A204.1 (cell line): ENCODE results near the gene HIPK1.
"Not testable (repeated sequence)": the region's sequence is repeated elsewhere in the genome, so short reads cannot be mapped to it uniquely, and the experiment has no call there.

Experiments used
- FAIRE-seq: peaks from 2 replicates; lab custom pipeline; 2012; peaks lifted over from hg19 to GRCh38; lab: Jason Lieb, UNC

HIPK1 gene

GRCh38 chr1:113982949-113983348 is 53.8 kb downstream of the HIPK1 start:
- no peak for FAIRE-seq

DNA sequence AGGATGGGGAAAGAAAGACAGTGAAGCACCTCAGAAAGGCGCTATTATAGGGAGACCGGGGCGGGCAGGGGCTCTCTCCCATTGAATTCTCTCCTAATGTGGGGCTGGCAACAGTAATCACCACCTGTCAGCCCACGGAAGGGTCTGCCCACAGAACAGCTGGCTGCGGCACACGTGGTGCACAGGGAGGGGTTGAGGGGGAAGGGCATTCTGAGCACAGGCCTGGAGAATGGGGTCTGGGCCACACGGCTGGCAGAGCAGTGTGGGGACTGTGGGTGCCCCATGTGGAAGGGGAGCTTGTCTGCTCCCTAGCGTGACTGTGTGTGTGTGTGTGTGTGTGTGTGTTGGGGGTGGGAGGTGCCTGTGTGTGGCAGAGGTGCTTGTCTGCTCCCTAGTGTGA is 54.3 kb downstream of the HIPK1 start:
- FAIRE-seq: no peak

- no peak for FAIRE-seq
Observed at GRCh38 chr1:113983826-113984225, 54.7 kb downstream of the HIPK1 start.

DNA sequence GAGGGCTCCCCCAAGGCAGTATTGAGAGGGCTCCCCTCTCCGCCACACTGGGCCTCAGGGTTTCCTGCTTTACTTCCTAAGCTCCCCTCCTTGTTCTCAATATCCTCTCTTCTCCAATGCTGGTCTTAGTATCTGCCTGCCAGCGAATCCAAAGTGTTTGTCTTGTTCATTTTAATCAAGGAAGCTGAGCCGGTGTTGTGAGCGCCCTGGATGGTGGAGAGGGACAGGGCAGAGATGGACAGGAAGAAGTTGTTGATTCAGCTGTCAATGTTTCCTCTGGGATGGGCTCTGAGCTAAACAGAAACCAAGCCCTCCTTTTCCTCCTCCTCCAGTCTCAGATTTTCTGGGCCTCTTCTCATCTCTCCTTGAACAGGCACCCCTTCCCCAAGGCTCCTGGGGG is 55.6 kb downstream of the HIPK1 start:
- no peak for FAIRE-seq

DNA sequence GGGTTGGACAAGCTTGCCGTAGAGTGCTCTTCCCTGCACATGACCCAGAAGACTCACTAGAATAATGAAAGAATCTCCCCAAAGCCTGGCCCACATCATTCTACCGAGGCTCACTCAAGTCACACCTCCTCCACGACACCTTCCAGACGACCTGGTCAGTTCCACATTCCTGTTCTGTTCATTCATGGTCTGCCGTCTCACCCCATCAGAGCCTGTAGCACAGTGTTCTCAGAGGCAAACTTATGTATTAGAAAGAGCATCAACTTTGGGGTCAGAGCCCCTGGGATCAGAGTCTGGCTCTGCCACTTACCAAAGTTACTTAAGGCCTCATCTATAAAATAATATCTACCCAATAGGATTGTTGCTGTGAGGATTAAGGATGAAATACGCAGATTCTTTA is 57.7 kb downstream of the HIPK1 start:
- no peak for FAIRE-seq

- FAIRE-seq: no peak
Observed at GRCh38 chr1:113987259-113987658, 58.1 kb downstream of the HIPK1 start.

GRCh38 chr1:113990530-113990929 is 61.4 kb downstream of the HIPK1 start:
- FAIRE-seq: no peak

- FAIRE-seq: no peak
Observed at GRCh38 chr1:113990961-113991360, 61.8 kb downstream of the HIPK1 start.

- FAIRE-seq: no peak
Observed at GRCh38 chr1:113991467-113991997, 62.4 kb downstream of the HIPK1 start.

- FAIRE-seq: no peak
Observed at GRCh38 chr1:113993072-113993471, 63.9 kb downstream of the HIPK1 start.

DNA sequence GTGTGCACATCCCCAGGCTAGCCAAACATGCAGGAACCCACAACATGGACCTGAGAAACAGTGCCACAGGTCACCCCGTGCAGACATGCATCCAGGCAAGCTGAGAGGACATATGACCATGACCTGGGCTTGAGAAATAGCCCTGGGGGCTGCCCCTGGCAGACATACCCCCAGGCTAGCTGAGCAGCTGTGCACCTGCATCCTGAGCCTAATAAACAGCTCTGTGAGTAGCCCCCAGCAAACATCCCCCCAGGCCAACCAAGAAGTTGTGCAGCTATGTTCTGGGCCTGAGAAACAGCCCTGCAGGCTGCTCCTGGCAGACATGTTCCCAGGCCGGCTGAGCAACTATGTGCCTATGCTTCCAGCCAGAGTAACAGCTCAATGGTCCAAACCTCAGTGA is 64.6 kb downstream of the HIPK1 start:
- no peak for FAIRE-seq

DNA sequence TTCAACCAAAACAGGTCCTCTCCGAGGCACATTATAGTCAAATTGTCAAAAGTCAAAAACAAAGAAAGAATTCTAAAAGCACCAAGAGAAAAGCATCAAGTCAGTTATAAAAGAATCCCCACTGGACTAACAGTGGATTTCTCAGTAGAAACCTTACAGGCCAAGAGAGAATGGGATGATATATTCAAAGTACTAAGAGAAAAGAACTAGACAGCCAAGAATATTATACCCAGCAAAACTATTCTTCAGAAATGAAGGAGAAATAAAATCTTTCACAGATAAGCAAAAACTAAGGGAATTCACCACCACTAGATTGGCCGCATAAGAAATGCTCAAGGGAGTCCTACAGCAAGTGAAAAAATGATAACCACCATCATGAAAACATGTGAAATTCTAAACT is 66.3 kb downstream of the HIPK1 start:
- no peak for FAIRE-seq

GRCh38 chr1:113998361-113998760 is 69.2 kb downstream of the HIPK1 start:
- FAIRE-seq: no peak

DNA sequence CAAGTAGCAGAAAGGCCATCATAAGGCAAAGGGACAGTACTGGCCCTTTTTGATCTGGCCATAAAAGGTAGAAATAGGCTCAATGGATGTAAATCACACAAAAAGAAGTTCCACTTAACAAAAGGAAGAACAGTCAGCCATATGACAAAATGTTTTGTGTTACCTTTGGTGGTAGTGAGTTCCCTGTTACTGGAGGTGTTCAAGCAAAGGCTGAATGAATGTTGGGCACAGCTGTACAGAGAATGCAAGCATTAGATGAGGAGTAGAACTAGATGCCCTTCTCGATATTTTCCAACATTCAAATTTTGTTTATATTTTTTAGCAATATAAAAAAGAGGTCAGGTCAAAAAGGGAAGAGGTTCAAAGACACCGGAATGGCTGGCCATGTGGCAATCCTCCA is 70.1 kb downstream of the HIPK1 start:
- no peak for FAIRE-seq

- no peak for FAIRE-seq
Observed at GRCh38 chr1:113999799-114000198, 70.7 kb downstream of the HIPK1 start.

GRCh38 chr1:114000406-114000805 is 71.3 kb downstream of the HIPK1 start:
- FAIRE-seq: no peak

DNA sequence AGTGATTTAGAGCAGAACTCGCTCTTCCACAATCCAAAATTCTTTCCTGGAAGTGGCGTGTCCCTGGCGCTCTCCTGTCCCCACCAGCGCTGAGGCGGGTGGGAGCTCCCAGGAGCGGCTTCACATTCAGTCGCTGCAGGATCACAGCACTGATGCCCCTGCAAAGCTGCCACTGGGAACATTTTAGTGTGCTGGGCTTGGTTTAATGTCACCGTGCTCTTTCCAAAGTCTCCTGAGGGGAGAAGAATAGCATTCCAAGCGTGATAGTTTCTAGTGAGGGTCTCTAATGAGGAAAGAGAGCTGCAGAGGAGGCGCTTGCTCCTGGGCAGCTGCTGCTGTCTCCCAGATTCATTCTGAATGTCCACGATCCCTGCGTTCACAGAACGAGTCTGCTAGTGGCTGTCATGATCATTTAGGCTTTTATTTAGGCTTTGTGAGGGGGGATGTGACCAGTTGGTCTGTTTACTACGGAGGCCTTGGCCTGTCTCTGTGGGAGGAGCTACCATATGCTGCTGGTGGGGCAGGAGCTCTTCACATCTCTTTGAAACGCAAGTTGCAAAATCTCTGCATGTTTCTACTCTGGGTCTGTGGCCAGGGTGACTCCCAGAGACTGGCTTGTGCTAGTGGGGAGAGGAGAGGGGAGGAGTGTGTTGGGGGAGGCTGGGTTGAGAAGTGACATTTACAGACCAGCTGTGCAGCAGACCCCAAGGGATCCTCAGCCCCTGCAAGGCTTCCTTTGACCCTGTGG is 73.5 kb downstream of the HIPK1 start:
- FAIRE-seq: no peak

- no peak for FAIRE-seq
Observed at GRCh38 chr1:114003431-114003830, 74.3 kb downstream of the HIPK1 start.

- not testable (repeated sequence) for FAIRE-seq
Observed at GRCh38 chr1:114006825-114007224, 77.7 kb downstream of the HIPK1 start.

- no peak for FAIRE-seq
Observed at GRCh38 chr1:114008480-114008941, 79.4 kb downstream of the HIPK1 start.

DNA sequence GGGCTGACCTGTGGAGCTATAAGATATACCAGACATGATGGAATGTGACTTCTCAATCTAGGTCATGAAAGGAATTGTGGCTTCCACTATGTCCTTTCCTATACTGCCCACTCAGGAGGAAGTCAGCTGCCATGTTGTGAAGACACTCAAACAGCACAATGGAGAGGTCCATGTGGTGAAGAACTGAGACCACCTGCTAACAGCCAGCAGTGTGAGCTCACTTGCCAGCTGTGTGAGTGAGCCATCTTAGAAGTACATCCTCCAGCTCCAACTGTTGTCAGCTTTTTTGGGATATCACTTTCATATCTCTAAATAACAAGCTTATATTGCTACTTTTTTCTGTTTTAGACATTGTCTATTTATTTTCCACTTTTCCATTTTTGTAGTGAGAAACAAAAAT is 79.9 kb downstream of the HIPK1 start:
- FAIRE-seq: no peak

DNA sequence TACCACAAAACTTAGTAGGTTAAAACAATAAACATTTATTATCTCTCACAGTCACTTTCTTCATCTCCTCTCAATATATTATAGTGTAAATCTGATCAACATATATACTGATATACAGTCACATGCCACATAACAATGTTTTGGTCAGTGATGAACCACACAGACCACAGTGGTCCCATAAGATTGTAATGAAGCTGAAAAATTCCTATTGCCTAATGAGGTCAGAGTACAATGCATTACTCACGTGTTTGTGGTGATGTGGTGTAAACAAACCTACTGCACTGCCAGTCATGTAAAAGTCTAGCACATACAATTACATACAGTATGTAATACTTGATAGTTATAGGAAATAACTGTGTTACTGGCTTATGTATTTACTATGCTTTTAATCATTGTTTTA is 80.3 kb downstream of the HIPK1 start:
- FAIRE-seq: no peak

DNA sequence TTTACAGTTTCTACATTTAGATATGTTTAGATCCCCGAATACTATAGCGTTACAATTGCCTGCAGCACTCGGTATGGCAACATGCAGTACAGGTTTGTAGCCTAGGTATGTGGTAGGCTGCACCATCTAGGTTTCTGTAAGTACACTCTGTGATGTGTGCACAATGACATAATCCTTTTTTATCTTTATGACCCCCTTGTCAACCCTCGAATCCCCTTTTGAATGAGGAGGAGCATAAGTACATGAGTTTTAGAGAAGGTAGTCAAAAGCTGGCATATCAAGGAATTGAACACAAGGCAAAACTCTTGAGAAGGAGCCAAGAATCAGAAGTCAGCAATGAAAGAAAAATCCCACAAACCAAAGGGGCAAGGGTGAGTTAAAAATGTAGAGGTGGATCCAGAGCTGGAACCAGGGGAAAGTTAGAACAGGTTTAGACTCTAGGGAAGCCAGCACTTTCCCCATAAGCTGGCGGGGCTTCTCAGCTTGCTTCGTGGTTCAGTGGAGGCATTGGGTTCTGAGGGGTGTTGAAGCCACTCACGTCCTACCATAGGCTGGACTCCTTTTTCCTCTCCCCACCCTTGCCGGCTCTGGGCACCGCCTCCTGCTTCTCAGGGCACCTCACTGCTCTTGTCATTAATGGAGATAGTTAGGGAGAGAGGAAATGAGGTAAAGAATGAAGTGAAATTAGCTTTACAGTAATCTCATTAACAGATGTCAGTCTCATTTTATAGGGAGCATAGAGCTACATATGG is 81.5 kb downstream of the HIPK1 start:
- no peak for FAIRE-seq

DNA sequence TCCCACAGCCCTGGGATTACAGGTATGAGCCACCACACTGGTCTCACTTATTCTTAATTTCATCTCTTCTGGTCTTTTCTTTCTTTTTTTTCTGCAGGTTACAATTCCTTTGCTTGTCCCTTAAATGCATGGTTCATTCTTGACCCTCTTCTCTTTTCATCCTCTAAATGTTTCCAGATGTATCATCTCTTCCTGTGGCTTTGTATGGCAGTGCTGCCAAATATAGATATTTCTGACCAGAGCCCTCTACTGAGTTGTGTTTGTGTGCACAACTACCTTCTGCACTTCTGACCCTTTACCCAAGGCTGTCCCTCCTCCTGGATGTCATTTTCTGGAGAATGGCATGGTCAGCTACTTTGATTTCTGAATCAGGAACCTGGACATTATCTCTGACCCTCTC is 82.7 kb downstream of the HIPK1 start:
- no peak for FAIRE-seq
